ENCODE measurements around the gene ACTL7A. TPM values are rescaled to one million over a fixed set of nuclear protein-coding genes. Genes with fewer than 3 reads are reported as not detected.

The ACTL7A gene
- total RNA-seq, 1 experiment from 2014 or later = not detected

DNA sequence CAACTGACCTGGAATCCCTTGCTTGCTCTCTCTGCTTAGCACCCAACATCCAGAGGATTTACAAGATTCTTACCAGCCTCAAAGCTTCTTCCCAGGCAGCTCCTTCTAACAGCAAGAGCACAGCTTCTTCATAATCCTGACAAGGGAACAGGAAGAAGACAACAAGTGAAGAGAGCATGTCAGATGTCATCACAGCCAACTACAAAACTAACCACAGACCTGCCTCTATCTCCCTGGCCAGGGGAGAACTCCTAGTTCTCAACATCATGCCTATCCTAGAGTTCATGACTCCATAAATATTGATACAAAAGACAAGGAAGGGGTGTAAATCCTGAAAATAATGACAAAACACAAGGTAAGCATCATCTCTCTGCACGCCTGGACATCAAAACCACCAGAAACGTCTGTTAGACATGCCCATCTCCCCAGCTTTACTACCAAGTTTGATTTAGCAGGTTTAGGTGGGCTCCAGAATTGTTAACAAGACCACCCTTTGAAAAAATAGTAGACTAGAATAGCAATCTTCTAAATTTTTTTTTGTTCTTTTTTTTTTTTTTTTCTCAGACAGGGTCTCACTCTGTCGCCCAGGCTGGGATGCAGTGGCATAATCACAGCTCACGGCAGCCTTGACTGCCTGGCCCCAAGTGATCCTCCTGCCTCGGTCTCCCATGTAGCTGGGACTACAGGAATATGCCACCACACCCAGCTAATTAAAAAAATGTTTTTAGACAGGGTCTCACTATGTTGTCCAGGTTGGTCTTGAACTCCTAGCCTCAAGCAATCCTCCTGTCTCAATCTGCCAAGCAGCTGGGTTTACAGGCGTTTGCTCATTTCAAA lies 20.2 kb downstream of the ACTL7A start:
- no peaks in the 10 kb centered on the region for H3K27me3 Mint-ChIP-seq (ENCODE audit: insufficient read depth, unreplicated experiment)
- no peaks in the 10 kb centered on the region for H3K27me3 ChIP-seq (replicated peaks; ENCODE audit: control insufficient read depth, insufficient read depth, low read length)
- CTCF ChIA-PET = interaction anchor here (0.7 kb wide), 1 partner anchor 1745 kb away, joined by 3 read pairs; no protein-coding TSS in a partner anchor
- no peak overlapping the region for H3K27ac Mint-ChIP-seq (ENCODE audit: unreplicated experiment)
- no peak for DNase-seq
- no peaks in the 10 kb centered on the region for H3K9me3 Mint-ChIP-seq (ENCODE audit: unreplicated experiment)
- POLR2A ChIA-PET = no interaction called here
- H3K36me3 ChIP-seq (ENCODE audit: control insufficient read depth, insufficient read depth, low read length) = no peaks in the 10 kb centered on the region
- peaks cover 48% of the 10 kb centered on the region for H3K36me3 Mint-ChIP-seq (ENCODE audit: insufficient read depth, unreplicated experiment)
- H3K4me1 Mint-ChIP-seq (ENCODE audit: low read depth, unreplicated experiment) = no peaks in the 10 kb centered on the region
- no peaks in the 10 kb centered on the region for H3K9me3 ChIP-seq
- H3K4me3 Mint-ChIP-seq (ENCODE audit: unreplicated experiment) = no peak overlapping the region
- intact Hi-C loops (cut with micrococcal nuclease; ENCODE audit: unreplicated experiment) = no loop called here
- H3K4me1 ChIP-seq = no peaks in the 10 kb centered on the region
- no TSS peak for BruUV-seq (replicated peaks)
- H3K4me3 ChIP-seq (ENCODE audit: low read depth, low read length) = no peak overlapping the region
- TF ChIP-seq, protein P1, sequence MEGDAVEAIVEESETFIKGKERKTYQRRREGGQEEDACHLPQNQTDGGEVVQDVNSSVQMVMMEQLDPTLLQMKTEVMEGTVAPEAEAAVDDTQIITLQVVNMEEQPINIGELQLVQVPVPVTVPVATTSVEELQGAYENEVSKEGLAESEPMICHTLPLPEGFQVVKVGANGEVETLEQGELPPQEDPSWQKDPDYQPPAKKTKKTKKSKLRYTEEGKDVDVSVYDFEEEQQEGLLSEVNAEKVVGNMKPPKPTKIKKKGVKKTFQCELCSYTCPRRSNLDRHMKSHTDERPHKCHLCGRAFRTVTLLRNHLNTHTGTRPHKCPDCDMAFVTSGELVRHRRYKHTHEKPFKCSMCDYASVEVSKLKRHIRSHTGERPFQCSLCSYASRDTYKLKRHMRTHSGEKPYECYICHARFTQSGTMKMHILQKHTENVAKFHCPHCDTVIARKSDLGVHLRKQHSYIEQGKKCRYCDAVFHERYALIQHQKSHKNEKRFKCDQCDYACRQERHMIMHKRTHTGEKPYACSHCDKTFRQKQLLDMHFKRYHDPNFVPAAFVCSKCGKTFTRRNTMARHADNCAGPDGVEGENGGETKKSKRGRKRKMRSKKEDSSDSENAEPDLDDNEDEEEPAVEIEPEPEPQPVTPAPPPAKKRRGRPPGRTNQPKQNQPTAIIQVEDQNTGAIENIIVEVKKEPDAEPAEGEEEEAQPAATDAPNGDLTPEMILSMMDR (IDR thresholded peaks at IDR 0.05; ENCODE audit: insufficient read depth in 1 of 2, low read depth in 1 of 2, low read length in 1 of 2, severe bottlenecking in 1 of 2, unreplicated experiment in 1 of 2) = no peak

- ChIA-PET CTCF (interaction anchor here (0.7 kb wide), 1 partner anchor 1746 kb away, joined by 3 read pairs; no protein-coding TSS in a partner anchor), POLR2A (no interaction called here)
- H3K36me3 Mint-ChIP-seq (ENCODE audit: insufficient read depth, unreplicated experiment) = peaks cover 43% of the 10 kb centered on the region
- H3K27me3 Mint-ChIP-seq (ENCODE audit: insufficient read depth, unreplicated experiment) = no peaks in the 10 kb centered on the region
- Histone ChIP-seq H3K36me3 (ENCODE audit: control insufficient read depth, insufficient read depth, low read length) (no peaks in the 10 kb centered on the region), H3K27me3 (replicated peaks; ENCODE audit: control insufficient read depth, insufficient read depth, low read length) (no peaks in the 10 kb centered on the region), H3K4me3 (ENCODE audit: low read depth, low read length) (no peak overlapping the region), H3K9me3 (no peaks in the 10 kb centered on the region), H3K4me1 (no peaks in the 10 kb centered on the region)
- TF ChIP-seq, protein P1 (IDR thresholded peaks at IDR 0.05; ENCODE audit: insufficient read depth in 1 of 2, low read depth in 1 of 2, low read length in 1 of 2, severe bottlenecking in 1 of 2, unreplicated experiment in 1 of 2) = no peak
- DNase-seq = no peak
- no peaks in the 10 kb centered on the region for H3K4me1 Mint-ChIP-seq (ENCODE audit: low read depth, unreplicated experiment)
- no TSS peak for BruUV-seq (replicated peaks)
- intact Hi-C loops (cut with micrococcal nuclease; ENCODE audit: unreplicated experiment) = no loop called here
- H3K4me3 Mint-ChIP-seq (ENCODE audit: unreplicated experiment) = no peak overlapping the region
- no peaks in the 10 kb centered on the region for H3K9me3 Mint-ChIP-seq (ENCODE audit: unreplicated experiment)
- H3K27ac Mint-ChIP-seq (ENCODE audit: unreplicated experiment) = no peak overlapping the region
Measured at GRCh38 chr9:108883085-108883484, 21.0 kb downstream of the ACTL7A start.

DNA sequence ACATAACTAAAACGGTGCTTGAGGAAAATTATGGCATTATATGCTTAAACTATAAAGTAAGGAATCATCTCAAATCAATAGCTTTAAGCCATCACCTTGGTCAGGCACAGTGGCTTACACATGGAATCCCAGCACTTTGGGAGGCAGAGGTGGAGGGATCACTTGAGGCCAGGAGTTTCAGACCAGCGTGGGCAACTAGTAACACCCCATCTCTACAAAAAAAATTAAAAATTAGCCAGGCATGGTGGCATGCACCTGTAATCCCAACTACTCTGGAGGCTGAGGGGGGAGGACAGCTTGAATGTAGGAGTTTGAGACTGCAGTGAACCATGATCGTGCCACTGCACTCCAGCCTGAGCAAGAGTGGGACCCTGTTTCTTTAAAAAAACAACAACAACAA lies 22.6 kb downstream of the ACTL7A start:
- H3K27me3 ChIP-seq (replicated peaks; ENCODE audit: control insufficient read depth, insufficient read depth, low read length) = no peaks in the 10 kb centered on the region
- Mint-ChIP-seq H3K9me3 (ENCODE audit: unreplicated experiment) (no peaks in the 10 kb centered on the region), H3K27ac (ENCODE audit: unreplicated experiment) (no peak overlapping the region), H3K27me3 (ENCODE audit: insufficient read depth, unreplicated experiment) (no peaks in the 10 kb centered on the region), H3K36me3 (ENCODE audit: insufficient read depth, unreplicated experiment) (peaks cover 31% of the 10 kb centered on the region), H3K4me1 (ENCODE audit: low read depth, unreplicated experiment) (no peaks in the 10 kb centered on the region), H3K4me3 (ENCODE audit: unreplicated experiment) (no peak overlapping the region)
- intact Hi-C loops (cut with micrococcal nuclease; ENCODE audit: unreplicated experiment) = loop anchor here (5.0 kb wide), 1 partner anchor 48 kb away; the partner anchor contains the start of genes ABITRAM and ELP1
- H3K36me3 ChIP-seq (ENCODE audit: control insufficient read depth, insufficient read depth, low read length) = no peaks in the 10 kb centered on the region
- TF ChIP-seq, protein P1 (IDR thresholded peaks at IDR 0.05; ENCODE audit: insufficient read depth in 1 of 2, low read depth in 1 of 2, low read length in 1 of 2, severe bottlenecking in 1 of 2, unreplicated experiment in 1 of 2) = no peak
- no peak for DNase-seq
- ChIA-PET POLR2A (no interaction called here), CTCF (no interaction called here)
- H3K9me3 ChIP-seq = no peaks in the 10 kb centered on the region
- no peak overlapping the region for H3K4me3 ChIP-seq (ENCODE audit: low read depth, low read length)
- H3K4me1 ChIP-seq = no peaks in the 10 kb centered on the region
- BruUV-seq (replicated peaks) = no TSS peak
